Epithelial cell of prostate (primary cell): Measurements from ENCODE around the gene PDE7B.
"Not testable (repeated sequence)": the region's sequence is repeated elsewhere in the genome, so short reads cannot be mapped to it uniquely, and the experiment has no call there.

Experiments
- DNase-seq: peaks from one replicate; pipeline ENCODE4 v3.0.0-alpha.2; 2011; ENCODE audit warnings: low read depth, low spot score
- H3K27ac ChIP-seq: fragments of 450-650 bp; 2 replicates; pipeline ENCODE4 v1.5.1; 2017; ENCODE audit warnings: mild to moderate bottlenecking

The PDE7B gene

GRCh38 chr6:136209496-136209895 is 358.0 kb downstream of the PDE7B start:
- H3K27ac ChIP-seq, result no peak overlapping the region
- no peak for DNase-seq

GRCh38 chr6:136210398-136211165 is 359.1 kb downstream of the PDE7B start:
- no peak overlapping the region for H3K27ac ChIP-seq
- DNase-seq, result no peak

GRCh38 chr6:136212608-136213007 is 361.1 kb downstream of the PDE7B start:
- no peak for DNase-seq
- H3K27ac ChIP-seq, result no peak overlapping the region

- no peak overlapping the region for H3K27ac ChIP-seq
- no peak for DNase-seq
These were observed 361.6 kb downstream of the PDE7B start for GRCh38 chr6:136213012-136213539.

- DNase-seq, result no peak
- no peak overlapping the region for H3K27ac ChIP-seq
These were observed 362.4 kb downstream of the PDE7B start for GRCh38 chr6:136213853-136214252.

GRCh38 chr6:136216503-136217401 is 365.3 kb downstream of the PDE7B start:
- H3K27ac ChIP-seq, result no peak overlapping the region
- DNase-seq, result no peak

GRCh38 chr6:136224974-136225373 is 373.5 kb downstream of the PDE7B start:
- DNase-seq, H3K27ac ChIP-seq: not testable (repeated sequence)

GRCh38 chr6:136225496-136225895 is 374.0 kb downstream of the PDE7B start:
- no peak for DNase-seq

GRCh38 chr6:136226027-136226673 is 374.6 kb downstream of the PDE7B start:
- no peak overlapping the region for H3K27ac ChIP-seq
- DNase-seq, result no peak

More at GRCh38 chr6:136225496-136225895, 374.0 kb downstream of the PDE7B start:
- H3K27ac ChIP-seq, result no peak overlapping the region

GRCh38 chr6:136226674-136227377 is 375.3 kb downstream of the PDE7B start:
- no peak for DNase-seq
- H3K27ac ChIP-seq, result no peak overlapping the region

- DNase-seq, result no peak
- no peak overlapping the region for H3K27ac ChIP-seq
These were observed 377.3 kb downstream of the PDE7B start for GRCh38 chr6:136228814-136229213.

- no peak overlapping the region for H3K27ac ChIP-seq
These were observed 378.8 kb downstream of the PDE7B start for GRCh38 chr6:136230219-136230853.

GRCh38 chr6:136232701-136233100 is 381.2 kb downstream of the PDE7B start:
- no peak overlapping the region for H3K27ac ChIP-seq
- DNase-seq, result no peak

More at GRCh38 chr6:136230219-136230853, 378.8 kb downstream of the PDE7B start:
- no peak for DNase-seq

- peak; percentile 80 for DNase-seq
- no peak overlapping the region for H3K27ac ChIP-seq
These were observed 383.7 kb downstream of the PDE7B start for GRCh38 chr6:136235233-136235564.

- H3K27ac ChIP-seq, result no peak overlapping the region
- no peak for DNase-seq
These were observed 385.2 kb downstream of the PDE7B start for GRCh38 chr6:136236466-136237293.

- no peak for DNase-seq
- no peak overlapping the region for H3K27ac ChIP-seq
These were observed 392.6 kb downstream of the PDE7B start for GRCh38 chr6:136244061-136244616.
